Stimulated activated naive CD8-positive, alpha-beta T cell treated with anti-CD3 and anti-CD28 coated beads, Interleukin-15, Interleukin-2, amounts not matched to agents 100 U/mL and 50 U/mL, for 24 hours (primary cell): Measurements from ENCODE around the gene OR10T2.
"Not testable (repeated sequence)": the region's sequence is repeated elsewhere in the genome, so short reads cannot be mapped to it uniquely, and the experiment has no call there.

Experiments used
- ATAC-seq: fragments of 150-1000 bp; cut with Tn5 transposase; one replicate; pipeline ENCODE4 v1.10.0; 2021
- DNase-seq: peaks from one replicate; pipeline ENCODE4 v3.0.0; 2021

OR10T2 gene

DNA sequence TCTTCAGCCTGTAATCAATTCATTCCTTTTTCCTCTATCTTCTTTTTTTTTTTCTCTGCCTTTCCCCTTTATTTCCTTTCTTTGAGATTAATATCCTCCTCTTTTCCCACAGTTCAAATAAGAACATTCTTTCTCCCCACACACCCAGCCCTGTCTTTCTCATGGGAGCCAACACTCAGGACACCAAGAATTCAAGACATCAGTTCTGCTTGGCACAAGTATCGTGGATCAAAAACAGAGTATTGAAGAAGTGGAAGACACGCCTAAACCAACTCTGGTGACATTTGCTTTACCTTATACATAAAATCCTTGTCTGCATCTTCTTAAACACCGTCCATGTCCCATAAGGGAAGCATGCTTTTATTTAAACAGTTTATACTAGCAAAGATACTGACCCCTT lies 42.6 kb downstream of the OR10T2 start:
- ATAC-seq (no peak), DNase-seq (no peak)

DNA sequence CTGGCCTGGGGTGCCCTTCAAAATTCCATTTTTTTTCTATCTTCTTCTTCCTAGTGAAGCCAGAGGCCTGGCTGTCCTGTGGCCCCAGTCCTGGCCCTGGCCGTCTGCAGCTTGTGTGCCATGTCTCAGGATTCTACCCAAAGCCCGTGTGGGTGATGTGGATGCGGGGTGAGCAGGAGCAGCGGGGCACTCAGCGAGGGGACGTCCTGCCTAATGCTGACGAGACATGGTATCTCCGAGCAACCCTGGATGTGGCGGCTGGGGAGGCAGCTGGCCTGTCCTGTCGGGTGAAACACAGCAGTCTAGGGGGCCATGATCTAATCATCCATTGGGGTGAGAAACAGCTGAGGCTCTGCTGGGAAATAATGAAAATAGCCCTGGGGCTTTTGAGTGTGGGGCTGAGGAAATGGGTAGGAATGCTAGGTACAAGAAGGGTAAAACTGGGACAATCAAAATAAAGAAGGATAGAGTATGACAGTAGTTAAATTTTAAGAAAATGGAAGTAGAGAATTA lies 43.4 kb downstream of the OR10T2 start:
- peak; percentile 3 for ATAC-seq
- DNase-seq: no peak

DNA sequence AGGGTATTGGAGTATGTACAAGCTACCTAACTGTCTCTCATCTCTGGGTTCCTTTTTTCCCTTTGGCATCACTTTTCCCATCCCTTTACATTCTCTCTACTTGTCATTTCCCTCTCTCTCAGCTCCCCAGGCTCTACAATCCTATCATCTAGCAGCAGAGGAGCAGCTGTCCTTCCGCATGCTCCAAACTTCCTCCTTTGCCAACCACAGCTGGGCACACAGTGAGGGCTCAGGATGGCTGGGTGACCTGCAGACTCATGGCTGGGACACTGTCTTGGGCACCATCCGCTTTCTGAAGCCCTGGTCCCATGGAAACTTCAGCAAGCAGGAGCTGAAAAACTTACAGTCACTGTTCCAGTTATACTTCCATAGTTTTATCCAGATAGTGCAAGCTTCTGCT lies 45.0 kb downstream of the OR10T2 start:
- DNase-seq (no peak), ATAC-seq (no peak)

DNA sequence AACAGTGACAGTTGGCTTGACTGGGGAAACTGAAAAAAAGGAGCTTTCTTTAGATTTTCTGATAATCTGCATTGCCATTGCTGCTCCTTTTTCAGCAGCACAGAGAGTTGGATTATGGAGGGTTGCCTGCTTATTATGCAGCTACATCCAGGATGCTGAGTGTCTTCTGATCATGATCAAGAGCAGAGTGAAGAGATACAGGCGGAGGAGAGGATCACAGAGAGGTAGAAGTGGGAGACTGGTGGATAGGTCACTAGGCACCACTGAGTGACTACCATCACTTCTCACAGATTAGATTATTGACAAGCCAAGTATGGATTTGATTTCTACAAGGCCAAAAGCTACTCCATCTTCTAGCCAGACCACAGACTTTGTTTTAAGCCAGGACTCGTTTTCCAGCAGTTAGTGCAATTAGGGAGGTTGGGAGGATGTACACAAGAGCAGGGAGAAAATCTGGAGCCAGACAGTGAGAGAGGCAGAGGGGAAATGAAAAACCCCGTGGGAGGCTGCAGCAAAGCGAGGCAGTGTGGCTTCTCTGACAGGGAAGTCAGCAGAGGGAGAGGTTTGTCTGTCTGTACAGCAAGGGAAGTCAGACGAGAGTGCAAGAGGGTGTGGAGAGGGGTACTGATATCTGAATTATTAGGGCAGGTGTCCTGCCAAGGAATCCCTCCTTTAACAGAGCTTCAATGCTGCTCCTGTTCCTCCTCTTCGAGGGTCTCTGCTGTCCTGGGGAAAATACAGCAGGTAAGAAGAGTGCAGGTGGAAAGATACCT lies 45.8 kb downstream of the OR10T2 start, which contains the start of gene CD1E:
TSS of gene CD1E (plus strand) at position 592 of the 773 bp plus-strand sequence. CDS start at position 687, 95 bp downstream.
- ATAC-seq (no peak), DNase-seq (no peak)

GRCh38 chr1:158348946-158349345 lies 50.3 kb downstream of the OR10T2 start:
- not testable (repeated sequence) for ATAC-seq

More at GRCh38 chr1:158348946-158349345, 50.3 kb downstream of the OR10T2 start:
- DNase-seq: not testable (repeated sequence)
